DOHH2 (cell line): Measurements from ENCODE around the gene ARL11.

Experiments
- H3F3A ChIP-seq: fragments of 200-600 bp; sonication (generic), shearing (Covaris generic); 2 replicates; pipeline ENCODE4 v1.6.0; 2016; ENCODE audit warnings: antibody characterized with exemption, mild to moderate bottlenecking; ENCODE audit not compliant: control insufficient read depth, insufficient read depth
- H3K27ac ChIP-seq: fragments of 200-600 bp; sonication (generic); 2 replicates; pipeline ENCODE4 v1.5.1; 2014; ENCODE audit warnings: low read depth, mild to moderate bottlenecking, low read length, moderate library complexity
- H3K27me3 ChIP-seq: fragments of 200-600 bp; sonication (generic); 2 replicates; pipeline ENCODE4 v1.6.1; 2014; ENCODE audit warnings: mild to moderate bottlenecking, low read length, mixed read lengths; ENCODE audit not compliant: control insufficient read depth
- H3K36me3 ChIP-seq: fragments of 200-600 bp; sonication (generic); 2 replicates; pipeline ENCODE4 v1.6.1; 2014; ENCODE audit warnings: mild to moderate bottlenecking, low read length, moderate library complexity, mixed read lengths; ENCODE audit not compliant: control insufficient read depth
- H3K4me1 ChIP-seq: fragments of 200-600 bp; sonication (generic); 2 replicates; pipeline ENCODE4 v1.6.1; 2014; ENCODE audit warnings: mild to moderate bottlenecking, low read length, mixed read lengths; ENCODE audit not compliant: control insufficient read depth
- H3K4me2 ChIP-seq: fragments of 200-600 bp; sonication (generic); 2 replicates; pipeline ENCODE4 v1.6.0; 2014; ENCODE audit warnings: mild to moderate bottlenecking, low read length, moderate library complexity
- H3K4me3 ChIP-seq: fragments of 200-600 bp; sonication (generic); 2 replicates; pipeline ENCODE4 v1.5.1; 2014; ENCODE audit warnings: mild to moderate bottlenecking, low read length, mixed read lengths
- H3K79me2 ChIP-seq: fragments of 200-600 bp; sonication (generic); 2 replicates; pipeline ENCODE4 v1.6.1; 2014; ENCODE audit warnings: mild to moderate bottlenecking, low read length, mixed read lengths; ENCODE audit not compliant: control insufficient read depth
- H3K9me2 ChIP-seq: fragments of 200-600 bp; sonication (generic); replicated peaks from 2 replicates; pipeline ENCODE4 v1.6.1; 2014; ENCODE audit warnings: mild to moderate bottlenecking, low read length, mixed read lengths; ENCODE audit not compliant: control insufficient read depth
- H3K9me3 ChIP-seq: fragments of 200-600 bp; sonication (generic); 2 replicates; pipeline ENCODE4 v1.6.1; 2014; ENCODE audit warnings: antibody characterized with exemption, low read length, mixed read lengths; ENCODE audit not compliant: control insufficient read depth, insufficient read depth
- H4K20me1 ChIP-seq: fragments of 200-600 bp; sonication (generic); 2 replicates; pipeline ENCODE4 v1.6.0; 2014; ENCODE audit warnings: low read depth, mild to moderate bottlenecking, antibody characterized with exemption, low read length, moderate library complexity; ENCODE audit not compliant: control insufficient read depth, insufficient read depth
- EZH2phosphoT487 ChIP-seq: fragments of 200-600 bp; sonication (generic); IDR thresholded peaks from 2 replicates; pipeline ENCODE4 v1.6.1; 2017; ENCODE audit warnings: borderline replicate concordance, mild to moderate bottlenecking, antibody characterized with exemption, low read length, moderate library complexity, mixed read lengths
- TF ChIP-seq, protein P1 (sequence below): fragments of 200-600 bp; sonication (generic); IDR thresholded peaks from one replicate; pipeline ENCODE4 v1.5.1; 2014; ENCODE audit warnings: antibody characterized with exemption, mild to moderate bottlenecking, low read depth, low read length; ENCODE audit not compliant: poor library complexity, severe bottlenecking

The ARL11 gene

DNA sequence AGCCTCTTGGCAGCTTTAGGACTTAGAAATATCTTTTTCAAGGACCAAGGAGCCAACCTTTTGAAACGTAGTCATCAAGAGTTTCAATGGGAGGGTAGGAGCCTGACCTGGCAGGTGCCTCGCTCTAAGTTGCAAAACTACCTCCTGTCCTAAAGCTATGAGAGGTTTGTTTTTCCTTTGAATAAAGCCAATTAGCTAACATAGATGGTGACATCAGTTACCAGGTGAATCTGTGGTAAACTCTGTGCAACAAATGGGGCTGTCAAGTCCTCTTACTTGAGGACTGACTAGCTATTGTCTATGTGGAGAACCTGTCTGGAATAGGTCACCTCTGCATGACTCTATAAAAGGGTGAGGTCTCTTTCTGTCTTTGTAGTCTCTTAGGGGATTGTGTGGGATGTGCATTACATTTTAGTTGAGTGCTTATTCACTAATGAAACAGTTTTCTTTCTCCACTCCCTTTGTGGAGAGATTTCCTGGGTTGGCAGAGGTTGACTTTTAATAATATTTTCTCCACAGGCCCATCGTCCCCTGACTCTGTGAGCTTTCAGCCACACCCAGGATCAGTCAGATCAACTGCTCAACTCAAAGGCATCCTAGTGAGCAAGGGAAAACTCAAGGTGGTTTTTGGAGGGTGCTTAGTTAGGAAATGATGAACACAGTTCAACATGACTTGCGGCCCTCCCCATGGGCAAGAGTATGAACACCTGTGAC lies 9.9 kb downstream of the ARL11 start:
- Histone ChIP-seq H4K20me1 (no peaks in the 10 kb centered on the region), H3K79me2 (peaks cover 13% of the 10 kb centered on the region), H3F3A (peaks cover 15% of the 10 kb centered on the region), H3K4me1 (peaks cover 38% of the 10 kb centered on the region), H3K9me3 (no peaks in the 10 kb centered on the region), H3K4me2 (no peak overlapping the region), H3K4me3 (no peak overlapping the region), H3K36me3 (peaks cover 37% of the 10 kb centered on the region), H3K27ac (no peak overlapping the region), H3K27me3 (no peaks in the 10 kb centered on the region), H3K9me2 (no peaks in the 10 kb centered on the region)
- no peak for TF ChIP-seq EZH2phosphoT487
- TF ChIP-seq, protein P1, sequence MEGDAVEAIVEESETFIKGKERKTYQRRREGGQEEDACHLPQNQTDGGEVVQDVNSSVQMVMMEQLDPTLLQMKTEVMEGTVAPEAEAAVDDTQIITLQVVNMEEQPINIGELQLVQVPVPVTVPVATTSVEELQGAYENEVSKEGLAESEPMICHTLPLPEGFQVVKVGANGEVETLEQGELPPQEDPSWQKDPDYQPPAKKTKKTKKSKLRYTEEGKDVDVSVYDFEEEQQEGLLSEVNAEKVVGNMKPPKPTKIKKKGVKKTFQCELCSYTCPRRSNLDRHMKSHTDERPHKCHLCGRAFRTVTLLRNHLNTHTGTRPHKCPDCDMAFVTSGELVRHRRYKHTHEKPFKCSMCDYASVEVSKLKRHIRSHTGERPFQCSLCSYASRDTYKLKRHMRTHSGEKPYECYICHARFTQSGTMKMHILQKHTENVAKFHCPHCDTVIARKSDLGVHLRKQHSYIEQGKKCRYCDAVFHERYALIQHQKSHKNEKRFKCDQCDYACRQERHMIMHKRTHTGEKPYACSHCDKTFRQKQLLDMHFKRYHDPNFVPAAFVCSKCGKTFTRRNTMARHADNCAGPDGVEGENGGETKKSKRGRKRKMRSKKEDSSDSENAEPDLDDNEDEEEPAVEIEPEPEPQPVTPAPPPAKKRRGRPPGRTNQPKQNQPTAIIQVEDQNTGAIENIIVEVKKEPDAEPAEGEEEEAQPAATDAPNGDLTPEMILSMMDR, result no peak

DNA sequence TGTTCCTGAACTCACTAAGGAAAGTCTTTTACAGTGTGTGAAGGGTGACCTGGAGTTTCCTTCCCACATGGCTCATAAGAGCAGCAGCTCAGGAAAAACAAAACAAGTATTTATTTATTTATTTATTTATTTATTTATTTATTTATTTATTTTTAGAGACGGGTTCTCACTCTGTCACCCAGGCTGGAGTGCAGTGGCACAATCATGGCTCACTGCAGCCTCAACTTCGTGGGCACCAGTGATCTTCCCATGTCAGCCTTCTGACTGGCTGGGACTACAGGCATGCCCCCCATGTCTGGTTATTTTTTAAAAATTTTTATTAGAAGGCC lies 10.4 kb downstream of the ARL11 start:
- H3F3A ChIP-seq, result peaks cover 15% of the 10 kb centered on the region
- H4K20me1 ChIP-seq, result no peaks in the 10 kb centered on the region
- H3K4me1 ChIP-seq, result peaks cover 38% of the 10 kb centered on the region
- peaks cover 32% of the 10 kb centered on the region for H3K36me3 ChIP-seq
- H3K79me2 ChIP-seq, result peaks cover 8% of the 10 kb centered on the region
- no peaks in the 10 kb centered on the region for H3K9me2 ChIP-seq
- TF ChIP-seq EZH2phosphoT487, result no peak
- TF ChIP-seq, protein P1, result no peak
- H3K4me3 ChIP-seq, result no peak overlapping the region
- no peak overlapping the region for H3K27ac ChIP-seq
- no peaks in the 10 kb centered on the region for H3K27me3 ChIP-seq
- H3K9me3 ChIP-seq, result no peaks in the 10 kb centered on the region
- no peak overlapping the region for H3K4me2 ChIP-seq

DNA sequence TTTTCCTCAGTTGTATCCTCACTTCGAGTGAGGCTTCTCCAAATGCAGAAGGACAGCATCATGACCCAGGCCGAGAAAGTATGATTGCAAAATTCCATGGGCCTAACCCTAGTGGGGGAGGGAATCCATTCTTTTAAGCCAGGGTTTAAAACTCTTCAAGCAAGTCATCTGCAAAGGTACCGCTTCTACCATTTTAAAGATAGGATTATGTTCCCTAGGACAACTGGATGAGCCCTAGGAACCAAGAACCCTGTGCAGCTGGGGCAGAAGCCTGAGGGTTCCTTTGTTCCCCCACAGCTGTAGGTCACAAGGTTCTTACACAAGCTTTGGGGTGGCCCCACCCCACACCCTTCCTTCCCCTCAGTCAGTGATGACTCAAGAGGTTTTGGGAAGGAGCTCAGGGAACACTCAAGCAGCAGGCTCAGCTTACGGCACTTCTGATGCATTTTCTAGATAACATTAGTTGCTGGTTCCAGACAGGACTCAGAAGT lies 13.5 kb downstream of the ARL11 start:
- Histone ChIP-seq H3F3A (peaks cover 12% of the 10 kb centered on the region; the same call in 1 of the 2 replicates), H3K79me2 (no peaks in the 10 kb centered on the region), H3K27ac (no peak overlapping the region), H3K4me3 (no peak overlapping the region), H3K4me2 (no peak overlapping the region), H3K9me2 (no peaks in the 10 kb centered on the region), H3K4me1 (peaks cover 44% of the 10 kb centered on the region), H3K36me3 (peaks cover 6% of the 10 kb centered on the region; the same call in 1 of the 2 replicates), H3K27me3 (no peaks in the 10 kb centered on the region), H4K20me1 (no peaks in the 10 kb centered on the region), H3K9me3 (no peaks in the 10 kb centered on the region)
- TF ChIP-seq, protein P1, result no peak
- TF ChIP-seq EZH2phosphoT487, result no peak
